SW480 (cell line): ENCODE results near the gene BOLA3.
"Not testable (repeated sequence)": the region's sequence is repeated elsewhere in the genome, so short reads cannot be mapped to it uniquely, and the experiment has no call there.

Experiments used
- DNase-seq: peaks from one replicate; pipeline ENCODE4 v3.0.0-alpha.2; 2016; ENCODE audit warnings: low spot score

Gene BOLA3

DNA sequence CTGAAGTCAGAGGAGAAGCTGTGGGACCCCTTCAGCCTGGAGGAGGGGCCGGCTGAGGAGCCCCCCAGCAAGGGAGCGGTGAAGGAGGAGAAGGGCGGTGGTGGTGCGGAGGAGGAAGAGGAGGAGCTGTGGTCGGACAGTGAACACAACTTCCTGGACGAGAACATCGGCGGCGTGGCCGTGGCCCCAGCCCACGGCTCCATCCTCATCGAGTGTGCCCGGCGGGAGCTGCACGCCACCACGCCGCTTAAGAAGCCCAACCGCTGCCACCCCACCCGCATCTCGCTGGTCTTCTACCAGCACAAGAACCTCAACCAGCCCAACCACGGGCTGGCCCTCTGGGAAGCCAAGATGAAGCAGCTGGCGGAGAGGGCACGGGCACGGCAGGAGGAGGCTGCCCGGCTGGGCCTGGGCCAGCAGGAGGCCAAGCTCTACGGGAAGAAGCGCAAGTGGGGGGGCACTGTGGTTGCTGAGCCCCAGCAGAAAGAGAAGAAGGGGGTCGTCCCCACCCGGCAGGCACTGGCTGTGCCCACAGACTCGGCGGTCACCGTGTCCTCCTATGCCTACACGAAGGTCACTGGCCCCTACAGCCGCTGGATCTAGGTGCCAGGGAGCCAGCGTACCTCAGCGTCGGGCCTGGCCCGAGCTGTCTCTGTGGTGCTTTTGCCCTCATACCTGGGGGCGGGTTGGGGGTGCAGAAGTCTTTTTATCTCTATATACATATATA is 46.0 kb downstream of the BOLA3 start:
- DNase-seq = no peak

GRCh38 chr2:74100254-74101216 is 47.2 kb downstream of the BOLA3 start:
- DNase-seq = no peak

- no peak for DNase-seq
Observed at GRCh38 chr2:74099835-74100234, 47.9 kb downstream of the BOLA3 start.

DNA sequence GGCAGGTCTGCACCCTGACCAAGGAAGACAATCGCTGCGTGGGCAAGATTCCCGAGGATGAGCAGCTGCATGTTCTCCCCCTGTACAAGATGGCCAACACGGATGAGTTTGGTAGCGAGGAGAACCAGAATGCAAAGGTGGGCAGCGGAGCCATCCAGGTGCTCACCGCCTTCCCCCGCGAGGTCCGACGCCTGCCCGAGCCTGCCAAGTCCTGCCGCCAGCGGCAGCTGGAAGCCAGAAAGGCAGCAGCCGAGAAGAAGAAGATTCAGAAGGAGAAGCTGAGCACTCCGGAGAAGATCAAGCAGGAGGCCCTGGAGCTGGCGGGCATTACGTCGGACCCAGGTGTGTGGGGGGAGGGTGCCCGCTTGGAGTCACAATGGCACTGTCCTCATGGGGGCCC is 48.4 kb downstream of the BOLA3 start:
- DNase-seq = no peak

DNA sequence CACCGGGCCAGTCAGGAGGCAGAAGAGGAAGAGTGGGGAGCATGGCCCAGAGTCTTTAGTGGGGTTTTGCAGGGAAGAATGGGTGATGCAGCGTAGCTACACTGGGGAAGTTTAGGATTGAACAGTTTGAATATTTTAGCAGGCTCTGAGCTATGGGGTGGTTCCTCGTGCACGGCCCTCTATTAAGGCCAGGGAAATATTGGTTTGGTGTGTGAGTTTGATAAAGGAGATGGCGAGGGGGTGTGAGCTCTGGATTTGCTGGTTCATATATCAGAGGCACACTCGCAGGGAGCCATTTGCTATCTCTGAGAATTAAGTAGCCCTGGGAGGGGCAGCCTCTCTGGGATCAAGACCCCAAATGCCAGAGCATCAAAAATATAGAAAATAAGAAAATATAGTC is 50.1 kb downstream of the BOLA3 start:
- DNase-seq = no peak

DNA sequence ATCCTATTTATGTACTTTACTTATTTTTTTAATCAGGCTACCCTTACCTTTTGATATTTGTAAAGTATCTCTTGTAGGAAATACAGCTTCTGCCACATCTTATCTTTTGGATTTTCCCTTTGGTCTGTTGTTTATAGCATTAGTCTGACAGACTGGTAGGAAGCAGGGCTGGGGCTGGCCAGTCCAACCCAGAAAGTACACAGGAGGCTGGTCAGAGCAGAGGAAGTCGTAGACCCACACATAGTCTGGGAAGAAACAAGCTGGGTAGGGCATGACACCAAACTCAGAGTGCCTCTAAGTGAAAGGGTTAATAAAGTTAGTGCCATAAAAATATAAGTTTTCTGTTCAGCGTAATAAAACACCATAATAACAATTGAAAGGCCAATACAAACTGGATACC is 51.7 kb downstream of the BOLA3 start:
- no peak for DNase-seq

- no peak for DNase-seq
Observed at GRCh38 chr2:74095632-74096031, 52.1 kb downstream of the BOLA3 start.

- no peak for DNase-seq
Observed at GRCh38 chr2:74094291-74094690, 53.4 kb downstream of the BOLA3 start.

DNA sequence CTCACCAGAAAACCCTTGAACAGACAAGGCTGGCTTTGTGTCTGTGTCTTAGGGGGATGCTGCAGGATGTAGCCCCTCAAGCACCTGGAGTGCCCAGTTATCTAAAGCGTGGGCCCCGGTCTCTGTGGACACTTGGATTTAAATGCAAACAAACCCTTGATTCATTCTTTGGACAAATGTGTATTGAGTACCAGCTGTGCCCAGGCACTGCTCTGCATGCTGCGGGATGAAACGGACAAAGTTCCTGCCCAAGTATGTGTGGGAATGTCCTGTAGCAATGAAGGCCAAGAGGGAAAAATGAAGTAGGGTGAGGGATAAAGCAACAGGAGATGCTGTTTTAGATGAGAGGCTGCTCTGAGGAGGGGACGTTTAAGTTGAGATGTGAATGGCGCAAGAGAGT is 53.9 kb downstream of the BOLA3 start:
- DNase-seq = no peak

- DNase-seq = no peak
Observed at GRCh38 chr2:74093426-74093825, 54.3 kb downstream of the BOLA3 start.

DNA sequence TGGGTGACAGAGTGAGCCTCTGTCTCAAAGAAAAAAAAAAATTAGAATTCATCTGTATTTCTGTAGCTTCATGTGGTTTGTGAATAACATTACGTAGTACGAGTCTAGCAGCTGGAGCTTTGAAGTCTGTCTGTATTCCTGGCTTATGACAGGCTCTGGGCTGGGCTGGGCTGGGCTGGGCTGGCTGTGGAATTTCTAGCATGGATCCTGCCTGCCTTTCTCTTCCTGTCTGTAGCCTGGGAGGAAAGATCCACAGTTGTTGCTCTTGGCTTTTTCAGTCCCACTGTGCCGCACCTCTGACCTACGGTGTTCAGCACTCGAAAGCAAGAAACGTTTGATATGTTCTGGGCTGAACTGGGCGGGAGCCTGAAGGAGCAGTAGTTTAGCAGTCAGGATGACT is 55.4 kb downstream of the BOLA3 start:
- peak; percentile 81 for DNase-seq

- DNase-seq = no peak
Observed at GRCh38 chr2:74091391-74091790, 56.3 kb downstream of the BOLA3 start.

DNA sequence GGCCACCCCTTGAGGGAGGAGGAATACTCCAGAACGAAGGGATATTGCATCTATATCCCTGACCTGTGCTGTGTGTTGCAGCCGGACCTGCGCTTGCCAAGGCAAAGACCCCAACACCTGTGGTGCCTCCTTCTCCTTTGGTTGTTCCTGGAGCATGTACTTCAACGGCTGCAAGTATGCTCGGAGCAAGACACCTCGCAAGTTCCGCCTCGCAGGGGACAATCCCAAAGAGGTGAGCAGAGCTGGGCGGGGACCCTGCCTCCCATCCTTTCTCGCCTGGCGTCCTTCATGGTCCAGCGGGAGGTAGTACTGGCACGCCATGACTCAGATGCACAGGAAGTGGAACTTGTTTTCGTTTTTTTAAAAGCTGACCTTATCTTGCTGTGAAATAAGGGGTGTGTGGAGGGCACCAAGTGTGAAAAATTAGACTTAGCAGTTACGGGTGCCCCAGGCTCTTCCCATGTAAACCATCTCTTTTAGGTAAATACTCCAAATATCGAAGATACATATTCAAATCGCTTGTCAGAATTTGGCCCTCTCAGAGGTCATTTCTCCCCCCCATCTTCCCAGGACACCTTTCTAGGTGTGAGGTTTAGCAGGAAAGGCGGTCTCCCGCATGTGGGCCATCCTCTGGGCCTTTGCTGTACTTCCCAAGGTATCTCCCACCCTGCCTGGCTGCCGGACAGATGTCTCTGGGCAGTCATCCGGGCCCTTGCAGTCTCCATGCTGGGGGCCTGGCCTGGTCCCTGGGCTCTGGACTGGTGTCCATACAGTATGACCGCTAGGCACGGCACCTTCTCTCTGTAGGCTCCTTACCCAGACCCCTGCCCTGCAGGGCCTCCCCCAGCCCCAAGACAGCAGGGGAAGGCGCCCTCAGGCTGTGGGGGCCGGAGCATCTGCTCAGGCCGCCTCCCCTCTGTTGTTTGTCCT is 57.6 kb downstream of the BOLA3 start:
- no peak for DNase-seq

DNA sequence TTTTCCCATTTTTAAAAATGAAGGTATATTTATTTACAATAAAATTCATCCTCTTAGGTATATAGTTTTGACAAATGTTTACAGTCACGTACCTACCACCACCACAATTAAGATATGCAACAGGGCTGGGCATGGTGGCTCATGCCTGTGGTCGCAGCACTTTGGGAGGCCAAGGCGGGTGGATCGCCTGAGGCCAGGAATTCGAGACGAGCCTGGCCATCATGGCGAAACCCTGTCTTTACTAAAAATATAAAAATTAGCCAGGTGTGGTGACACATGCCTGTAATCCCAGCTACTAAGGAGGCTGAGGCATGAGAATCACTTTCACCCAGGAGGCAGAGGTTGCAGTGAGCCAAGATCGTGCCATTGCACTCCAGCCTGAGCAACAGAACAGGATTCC is 59.0 kb downstream of the BOLA3 start:
- DNase-seq = not testable (repeated sequence)

GRCh38 chr2:74087696-74088095 is 60.0 kb downstream of the BOLA3 start:
- no peak for DNase-seq

DNA sequence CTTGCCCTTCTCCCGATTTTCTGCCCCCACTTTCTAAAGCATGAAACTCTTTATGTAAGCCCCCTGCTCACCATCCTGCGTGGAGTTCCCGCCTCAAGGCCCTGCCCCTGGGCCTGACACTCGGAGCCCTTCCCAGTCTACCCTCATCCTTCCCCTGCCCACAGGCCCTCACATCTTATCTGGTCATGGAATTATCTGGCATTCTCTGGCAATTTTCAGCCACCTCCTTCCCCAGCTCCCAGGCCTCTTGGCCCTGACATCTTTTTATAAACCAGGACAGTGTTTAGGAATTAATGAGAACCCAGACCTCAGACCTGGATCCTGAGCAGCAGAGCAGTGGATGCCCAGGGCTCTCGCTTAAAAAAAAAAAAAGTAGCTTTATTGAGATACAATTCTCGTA is 61.7 kb downstream of the BOLA3 start:
- DNase-seq = no peak
